Ureter (tissue), 1 donor: ENCODE data around the gene SNURF. TPM values are rescaled to one million over a fixed set of nuclear protein-coding genes. Genes with fewer than 3 reads are reported as not detected.
"Not testable (repeated sequence)": the region's sequence is repeated elsewhere in the genome, so short reads cannot be mapped to it uniquely, and the experiment has no call there.

ENCODE experiments used
- DNase-seq: peaks from one replicate; pipeline ENCODE4 v3.0.0-alpha.2; 2020; ENCODE audit warnings: low spot score
- total RNA-seq: library from RNA; stranded (reverse); gene quantifications from one replicate; pipeline ENCODE4 v1.2.4, GENCODE V29; 2023
- donor health status: DM: yes; HTN: yes; CAD: no.

Gene SNURF
- total RNA-seq, 1 donor from 2014 or later = 19.1 TPM

GRCh38 chr15:24971052-24971451 is 16.3 kb downstream of the SNURF start:
- no peak for DNase-seq

- DNase-seq = no peak
Measured at GRCh38 chr15:24971772-24972171, 17.0 kb downstream of the SNURF start.

- DNase-seq = not testable (repeated sequence)
Measured at GRCh38 chr15:24972707-24973106, 17.9 kb downstream of the SNURF start.

GRCh38 chr15:24976932-24977331 is 22.1 kb downstream of the SNURF start:
- no peak for DNase-seq

GRCh38 chr15:24977686-24978085 is 22.9 kb downstream of the SNURF start:
- no peak for DNase-seq

- DNase-seq = no peak
Measured at GRCh38 chr15:24985224-24985623, 30.4 kb downstream of the SNURF start.

GRCh38 chr15:24986653-24987052 is 31.9 kb downstream of the SNURF start:
- DNase-seq = no peak

Other genes with a start within 250 kb of the SNURF start
- gene SNRPN, start within 50 bp of the SNURF start, total RNA-seq = 121 TPM